ENCODE data around the gene WDPCP.

- TF ChIP-seq CTCF (IDR thresholded peaks at IDR 0.05) = no peak
- TF ChIP-seq EP300 (IDR thresholded peaks at IDR 0.05; ENCODE audit: low read depth) = no peak
Observed at GRCh38 chr2:63334910-63335309, 253.4 kb downstream of the WDPCP start.
